GM19043 (cell line): ENCODE results near the gene LOC101059915.
"Not testable (repeated sequence)": the region's sequence is repeated elsewhere in the genome, so short reads cannot be mapped to it uniquely, and the experiment has no call there.

Experiments
- ATAC-seq: cut with Tn5 transposase; IDR thresholded peaks from one replicate; pipeline ENCODE4 v1.9.1; 2021; ENCODE audit warnings: low read depth; ENCODE audit not compliant: unreplicated experiment

The LOC101059915 gene

DNA sequence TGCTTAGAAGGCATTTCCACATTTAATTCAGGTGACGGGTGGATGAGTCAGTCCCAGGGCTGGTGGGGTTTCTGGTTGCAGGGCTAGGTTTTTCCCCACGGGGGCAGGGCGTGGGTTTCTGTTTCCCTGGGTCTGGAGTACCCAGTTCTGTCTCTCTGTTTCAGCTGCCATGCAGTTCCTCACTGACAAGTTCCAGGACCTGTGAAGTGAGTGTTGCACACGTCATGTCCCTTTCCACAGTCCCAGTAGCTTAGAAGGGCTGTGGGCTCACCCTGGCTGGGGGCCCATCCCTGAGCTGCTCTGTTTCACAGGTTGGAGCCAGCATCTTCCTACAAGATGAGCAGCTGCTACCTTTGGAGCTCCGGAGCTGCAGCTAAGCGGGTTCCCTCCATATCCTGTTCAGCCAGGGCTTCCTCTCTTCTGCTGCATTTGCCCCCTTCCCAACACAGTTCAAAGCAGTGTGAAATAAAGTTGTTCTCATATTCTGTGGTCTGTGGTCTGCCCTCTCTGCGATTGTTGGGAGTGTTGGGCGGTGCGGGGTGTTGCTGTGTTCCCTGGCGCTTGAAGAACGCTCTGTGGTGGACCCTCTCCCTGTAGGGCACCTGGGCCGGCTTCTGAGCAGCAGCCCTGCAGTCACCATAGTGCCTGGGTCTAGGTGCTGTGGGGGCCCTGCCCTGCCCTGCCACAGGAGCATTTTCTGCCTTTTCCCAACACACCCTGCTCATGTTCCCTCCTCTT lies 3.9 kb downstream of the LOC101059915 start:
- no peak for ATAC-seq

DNA sequence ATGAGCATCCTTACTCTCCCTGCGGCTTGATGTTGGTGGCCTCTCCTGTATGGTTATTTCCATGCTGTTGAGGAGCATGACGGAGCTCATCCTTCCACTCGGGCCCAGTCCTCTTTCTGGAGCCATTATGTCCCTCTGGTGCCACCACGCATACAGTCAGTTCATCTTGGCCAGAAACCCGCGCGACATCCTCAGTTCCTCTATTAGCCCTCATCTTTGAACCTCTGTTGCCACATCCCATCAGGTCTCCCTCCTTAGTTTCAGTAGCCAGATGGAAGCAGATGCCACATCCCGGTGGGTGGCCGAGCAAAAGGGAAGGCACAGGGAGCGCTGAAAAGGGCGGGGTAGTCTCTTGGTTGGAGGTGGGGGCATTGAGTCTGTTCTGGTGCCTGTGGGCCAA lies 4.6 kb downstream of the LOC101059915 start:
- ATAC-seq: no peak

DNA sequence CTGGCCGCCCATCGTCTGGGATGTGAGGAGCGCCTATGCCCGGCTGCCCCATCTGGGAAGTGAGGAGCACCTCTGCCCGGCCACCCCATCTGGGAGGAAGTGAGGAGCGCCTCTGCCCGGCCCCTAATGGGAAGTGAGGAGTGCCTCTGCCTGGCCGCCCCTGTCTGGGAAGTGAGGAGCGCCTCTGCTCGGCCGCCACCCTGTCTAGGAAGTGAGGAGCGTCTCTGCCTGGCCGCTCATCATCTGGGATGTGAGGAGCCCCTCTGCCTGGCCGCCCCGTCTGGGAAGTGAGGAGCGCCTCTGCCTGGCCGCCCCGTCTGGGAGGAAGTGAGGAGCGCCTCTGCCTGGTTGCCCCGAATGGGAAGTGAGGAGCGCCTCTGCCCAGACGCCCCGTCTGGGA lies 8.3 kb downstream of the LOC101059915 start:
- not testable (repeated sequence) for ATAC-seq

DNA sequence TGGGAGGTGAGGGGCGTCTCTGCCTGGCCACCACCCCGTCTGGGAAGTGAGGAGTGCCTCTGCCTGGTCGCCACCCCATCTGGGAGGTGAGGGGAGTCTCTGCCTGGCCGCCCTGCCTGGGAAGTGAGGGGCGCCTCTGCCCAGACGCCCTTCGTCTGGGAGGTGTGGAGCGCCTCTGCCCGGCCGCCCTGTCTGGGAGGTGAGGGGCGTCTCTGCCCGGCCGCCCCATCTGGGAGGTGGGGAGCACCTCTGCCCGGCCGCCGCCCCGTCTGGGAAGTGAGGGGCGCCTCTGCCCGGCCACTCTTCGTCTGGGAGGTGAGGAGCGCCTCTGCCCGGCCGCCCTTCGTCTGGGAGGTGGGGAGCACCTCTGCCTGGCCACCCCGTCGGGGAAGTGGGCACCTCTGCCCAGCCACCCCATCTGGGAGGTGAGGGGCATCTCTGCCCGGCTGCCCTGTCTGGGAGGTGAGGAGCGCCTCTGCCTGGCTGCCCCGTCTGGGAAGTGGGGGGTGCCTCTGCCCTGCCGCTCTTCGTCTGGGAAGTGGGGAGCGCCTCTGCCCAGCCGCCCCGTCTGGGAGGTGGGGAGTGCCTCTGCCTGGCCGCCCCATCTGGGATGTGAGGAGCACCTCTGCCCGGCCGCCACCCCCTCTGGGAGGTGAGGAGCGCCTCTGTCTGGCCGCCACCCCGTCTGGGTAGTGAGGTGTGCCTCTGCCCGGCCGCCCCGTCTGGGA lies 8.9 kb downstream of the LOC101059915 start:
- not testable (repeated sequence) for ATAC-seq

DNA sequence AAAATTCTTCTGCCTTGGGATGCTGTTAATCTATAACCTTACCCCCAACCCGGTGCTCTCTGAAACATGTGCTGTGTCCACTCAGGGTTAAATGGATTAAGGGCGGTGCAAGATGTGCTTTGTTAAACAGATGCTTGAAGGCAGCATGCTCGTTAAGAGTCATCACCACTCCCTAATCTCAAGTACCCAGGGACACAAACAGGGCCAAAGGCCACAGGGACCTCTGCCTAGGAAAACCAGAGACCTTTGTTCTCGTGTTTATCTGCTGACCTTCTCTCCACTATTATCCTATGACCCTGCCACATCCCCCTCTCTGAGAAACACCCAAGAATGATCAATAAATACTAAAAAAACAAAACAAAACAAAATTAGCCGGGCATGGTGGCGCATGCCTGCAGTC lies 9.8 kb downstream of the LOC101059915 start:
- ATAC-seq: not testable (repeated sequence)

DNA sequence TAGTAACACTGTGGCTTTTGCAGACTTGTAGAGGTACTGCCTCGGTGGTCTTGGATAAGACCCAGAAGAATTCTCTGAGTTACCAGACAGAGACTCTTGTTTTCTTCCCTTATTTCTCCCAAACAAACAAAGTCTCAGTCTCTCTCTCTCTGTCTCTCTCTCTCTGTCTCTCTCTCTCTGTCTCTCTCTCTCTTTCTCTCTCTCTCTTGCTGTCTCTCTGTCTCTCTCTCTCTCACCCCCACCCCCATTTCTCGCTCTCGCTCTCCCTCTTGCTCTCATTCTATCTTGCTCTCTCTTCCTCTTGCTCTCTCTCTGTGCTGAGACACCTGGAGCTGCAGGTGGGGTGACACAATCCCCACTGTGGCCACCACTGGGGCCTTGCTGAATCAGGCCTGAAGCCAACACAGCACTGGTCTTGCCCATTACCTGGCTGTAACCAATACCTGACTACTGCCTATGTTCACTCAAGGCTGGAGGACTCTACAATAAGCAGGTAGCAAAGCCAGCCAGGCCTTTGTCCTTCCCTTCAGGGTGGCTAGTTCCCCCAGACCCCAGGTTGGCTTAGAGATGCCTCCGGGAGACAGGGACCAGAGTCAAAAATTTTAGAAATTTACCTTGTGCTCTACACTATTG lies 12.3 kb downstream of the LOC101059915 start:
- ATAC-seq: no peak

DNA sequence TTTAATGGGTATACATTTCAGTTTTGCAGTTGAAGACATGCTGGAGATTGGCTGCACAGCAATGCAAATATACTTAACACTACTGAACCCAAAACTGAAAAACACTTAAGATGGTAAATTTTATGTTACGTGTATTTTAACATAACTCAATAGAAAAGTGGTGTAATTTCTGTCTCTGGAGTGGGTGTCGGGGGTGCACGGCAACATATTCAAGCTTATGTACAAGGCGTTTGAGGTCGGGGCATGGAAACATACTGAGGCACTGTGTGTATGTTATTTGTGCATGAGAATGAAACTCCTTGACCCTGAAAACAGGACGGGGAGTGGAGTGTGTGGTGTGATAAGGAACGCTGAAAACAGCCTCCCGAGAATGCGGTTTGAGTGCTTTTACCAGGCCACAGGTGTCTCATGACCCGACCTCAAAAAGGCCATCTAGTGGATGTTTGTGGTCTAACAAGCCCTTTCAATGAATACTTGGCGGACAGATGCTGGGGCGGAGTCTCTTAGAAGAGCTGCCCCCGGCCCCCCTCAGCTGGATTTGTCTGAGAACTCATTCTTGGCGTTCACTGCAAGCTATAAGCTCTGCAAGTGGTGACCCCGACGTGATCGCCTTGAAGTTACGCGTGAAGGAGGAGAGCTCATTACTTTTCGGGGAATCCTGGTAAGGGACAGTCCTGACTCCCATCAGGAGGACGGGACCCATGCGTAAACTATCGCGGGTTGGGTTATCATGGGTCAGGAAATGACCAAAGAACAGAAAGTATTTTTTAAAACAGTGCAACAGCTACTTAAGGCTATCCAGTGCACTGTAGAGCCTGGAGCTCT lies 29.5 kb downstream of the LOC101059915 start:
- ATAC-seq: peak; percentile 85

DNA sequence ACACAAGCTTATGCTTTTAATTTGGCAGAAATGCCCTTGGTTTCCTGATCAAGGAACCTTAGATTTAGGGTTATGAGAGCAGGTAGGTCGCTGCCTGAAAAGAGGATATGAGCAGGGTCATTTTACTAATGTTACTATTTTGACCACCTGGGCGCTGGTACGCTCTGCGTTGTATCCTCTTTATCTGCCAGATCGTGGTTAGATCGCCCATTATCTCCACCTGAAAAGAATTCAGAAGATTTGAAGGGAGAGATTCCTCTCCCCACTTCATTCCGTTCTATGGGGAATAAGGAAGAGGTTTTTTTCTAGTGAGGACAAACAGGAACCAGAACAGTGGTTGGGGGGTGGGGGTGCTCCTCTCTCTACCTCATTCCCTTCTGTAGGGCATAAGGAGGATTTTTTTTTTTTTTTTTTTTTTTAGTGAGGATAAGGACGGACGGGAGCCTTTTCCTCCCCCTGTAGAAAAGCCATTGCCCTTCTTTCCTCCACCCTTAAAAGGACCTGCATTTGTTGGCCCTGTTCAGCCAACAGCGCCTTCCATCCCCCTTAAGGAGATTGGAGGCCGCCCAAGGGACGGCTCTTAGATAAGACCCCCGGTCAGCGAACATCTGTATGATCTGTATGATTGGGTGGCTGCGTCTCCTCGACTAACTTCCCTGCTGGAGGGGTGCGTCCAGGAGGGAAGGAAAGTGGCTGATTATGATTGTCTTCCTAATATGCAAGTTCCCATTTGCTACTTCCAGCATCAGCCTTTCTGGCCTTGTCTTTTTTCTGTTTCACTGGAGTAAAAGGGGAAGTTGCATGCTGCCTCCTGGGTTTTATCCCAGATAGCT lies 30.3 kb downstream of the LOC101059915 start:
- ATAC-seq: peak; percentile 44

DNA sequence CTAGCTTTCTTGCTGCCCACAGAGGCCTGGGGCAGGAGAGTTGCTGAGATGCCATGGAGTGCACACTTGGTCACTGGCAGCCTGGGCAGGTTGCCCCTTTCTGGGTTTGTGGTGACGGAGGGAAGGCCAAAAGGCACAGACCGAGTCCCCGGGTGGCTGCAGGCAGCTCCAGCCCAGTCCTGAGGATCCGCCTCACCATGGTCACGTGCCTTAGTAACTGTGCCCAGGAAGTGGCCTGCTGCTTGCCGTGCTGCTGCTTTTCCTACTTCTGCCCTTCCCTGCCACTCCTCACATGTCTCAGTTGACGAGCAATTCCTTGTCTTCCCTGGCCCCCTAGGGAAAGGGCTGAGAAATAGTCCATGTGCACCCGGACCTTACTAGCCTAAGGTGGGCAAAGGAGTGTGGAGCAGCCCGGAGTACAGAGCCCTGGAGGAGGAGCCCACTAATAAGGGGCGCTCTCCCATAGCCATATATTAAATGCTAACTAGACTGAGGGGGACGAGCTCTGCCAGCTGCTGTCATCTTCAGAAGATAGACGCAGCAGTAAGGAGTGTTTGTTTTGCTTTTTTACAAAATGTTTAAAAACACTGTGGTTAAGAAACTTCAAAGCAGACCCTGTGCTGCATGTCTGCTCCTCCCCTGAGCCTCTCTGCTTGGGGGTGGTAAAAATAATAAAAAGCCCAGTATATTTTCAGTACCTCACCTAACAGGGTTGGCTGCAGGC lies 31.1 kb downstream of the LOC101059915 start:
- ATAC-seq: not testable (repeated sequence)

DNA sequence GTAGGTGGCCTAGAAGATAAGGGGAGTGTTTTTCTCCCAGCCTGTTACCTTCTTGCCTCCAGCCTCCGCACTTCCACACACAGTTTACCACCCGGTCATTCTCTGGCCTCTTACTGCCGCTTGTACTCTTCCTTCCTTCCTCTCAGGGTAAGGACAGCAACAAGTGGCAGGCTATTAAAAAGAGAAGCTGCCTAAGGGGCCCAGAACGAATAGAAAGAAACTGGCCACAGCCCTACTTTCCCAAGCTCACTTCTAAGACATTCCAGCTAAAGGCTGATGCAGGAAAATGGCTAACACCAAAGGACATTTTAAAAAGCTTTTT lies 31.6 kb downstream of the LOC101059915 start:
- ATAC-seq: not testable (repeated sequence)

DNA sequence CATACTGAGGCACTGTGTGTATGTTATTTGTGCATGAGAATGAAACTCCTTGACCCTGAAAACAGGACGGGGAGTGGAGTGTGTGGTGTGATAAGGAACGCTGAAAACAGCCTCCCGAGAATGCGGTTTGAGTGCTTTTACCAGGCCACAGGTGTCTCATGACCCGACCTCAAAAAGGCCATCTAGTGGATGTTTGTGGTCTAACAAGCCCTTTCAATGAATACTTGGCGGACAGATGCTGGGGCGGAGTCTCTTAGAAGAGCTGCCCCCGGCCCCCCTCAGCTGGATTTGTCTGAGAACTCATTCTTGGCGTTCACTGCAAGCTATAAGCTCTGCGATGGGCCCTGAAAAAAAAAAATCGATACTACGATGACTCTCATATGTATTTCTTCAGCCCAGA lies 35.5 kb downstream of the LOC101059915 start:
- peak; percentile 57 for ATAC-seq

DNA sequence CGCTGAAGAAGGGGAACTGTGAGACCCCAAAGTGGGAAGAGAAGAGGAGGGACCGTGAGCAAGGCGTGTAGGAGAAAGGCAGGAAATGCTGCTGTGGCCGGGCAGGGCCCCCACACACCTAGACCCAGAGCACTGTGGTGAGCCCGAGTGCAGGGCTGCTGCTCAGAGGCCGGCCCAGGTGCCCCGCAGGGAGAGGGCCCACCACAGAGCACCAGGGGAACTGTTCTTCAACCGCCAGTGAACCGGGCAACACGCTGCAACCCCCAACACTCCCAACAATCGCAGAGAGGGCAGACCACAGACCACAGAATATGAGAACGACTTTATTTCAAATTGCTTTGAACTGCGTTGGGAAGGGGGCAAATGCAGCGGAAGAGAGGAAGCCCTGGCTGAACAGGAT lies 46.7 kb downstream of the LOC101059915 start:
- ATAC-seq: not testable (repeated sequence)

DNA sequence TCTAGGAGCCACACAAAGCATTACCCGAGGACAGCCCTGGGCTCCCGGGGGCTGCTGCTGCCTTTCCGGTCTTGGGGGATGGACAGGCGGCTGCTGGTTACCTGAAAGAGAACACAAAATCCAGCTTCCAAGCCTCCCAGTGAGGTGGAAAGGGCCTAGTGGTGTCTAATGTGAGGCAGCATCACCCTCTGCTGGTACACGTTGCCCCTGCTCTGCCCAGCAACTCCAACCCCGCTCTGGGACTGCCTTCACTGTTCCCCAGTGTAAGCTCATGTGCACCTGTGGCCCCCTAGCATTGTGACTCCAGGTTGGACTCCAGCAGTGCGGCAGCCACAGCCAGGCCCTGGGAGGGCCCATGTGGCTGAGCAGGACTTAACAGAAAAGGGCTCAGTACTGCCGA lies 48.2 kb downstream of the LOC101059915 start:
- ATAC-seq: not testable (repeated sequence)

DNA sequence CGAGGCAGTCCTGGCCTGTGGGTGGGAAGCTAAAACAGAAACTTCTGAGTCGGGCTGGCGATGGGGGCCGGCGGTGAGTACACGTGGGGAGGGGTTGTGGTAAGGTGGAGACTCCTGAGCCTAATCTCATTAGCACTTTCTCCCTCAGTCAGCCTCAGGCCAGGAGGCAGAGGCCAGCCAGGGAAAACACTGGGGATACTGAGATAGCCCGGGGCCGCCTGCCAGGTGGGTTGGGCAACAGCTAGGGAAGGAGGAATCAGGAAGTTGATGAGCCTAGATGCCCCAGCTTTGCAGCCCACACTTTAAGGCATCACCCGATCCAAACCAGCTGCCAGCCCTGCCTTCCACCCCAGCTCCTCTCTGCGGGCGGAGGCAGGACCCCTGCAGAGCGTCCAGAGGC lies 49.0 kb downstream of the LOC101059915 start:
- not testable (repeated sequence) for ATAC-seq

DNA sequence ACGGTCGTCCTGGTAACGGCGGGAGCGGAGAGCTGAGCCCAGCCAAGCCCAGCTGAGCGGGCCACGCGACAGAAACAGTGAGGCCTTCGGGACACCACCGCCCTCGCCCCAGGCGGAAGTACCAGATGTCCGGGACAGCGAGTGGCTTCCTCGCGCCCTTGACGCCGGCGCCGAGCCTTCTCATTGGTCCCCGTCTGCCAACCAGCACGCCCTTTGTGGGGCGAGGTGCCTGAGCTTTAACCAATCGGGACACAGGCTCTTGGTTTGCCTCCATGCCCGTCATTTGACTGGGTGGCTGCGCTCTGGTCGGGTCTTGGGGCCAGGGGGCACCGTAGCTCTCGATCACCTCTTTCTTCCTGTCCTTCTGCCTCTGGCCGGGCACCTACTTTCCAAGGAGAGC lies 50.8 kb downstream of the LOC101059915 start, which contains the start of gene CXorf49:
Gene CXorf49 (minus strand): TSS at position 101 of the 400 bp plus-strand sequence. CDS start 134 bp downstream, outside the sequence.
- ATAC-seq: not testable (repeated sequence)

DNA sequence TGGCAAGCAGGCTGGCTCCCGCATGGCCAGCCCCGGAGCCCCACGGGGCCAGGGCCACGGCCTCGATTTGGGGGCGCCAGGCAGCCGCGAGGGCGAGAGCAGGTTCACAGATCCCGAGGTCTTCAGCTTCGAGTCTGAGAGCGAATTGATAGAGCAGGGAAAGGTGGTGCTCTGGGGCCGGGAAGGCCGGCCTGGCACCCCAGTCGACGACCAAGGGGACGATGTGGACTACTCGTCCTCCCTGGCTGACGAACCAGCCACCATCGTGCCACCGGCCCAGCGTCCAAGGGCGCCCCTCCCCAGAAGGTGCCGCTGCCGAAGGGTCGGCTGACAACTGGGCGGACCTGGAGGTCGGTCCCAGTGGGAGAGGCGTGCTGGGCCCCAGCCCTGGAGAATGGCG lies 51.8 kb downstream of the LOC101059915 start:
- not testable (repeated sequence) for ATAC-seq

DNA sequence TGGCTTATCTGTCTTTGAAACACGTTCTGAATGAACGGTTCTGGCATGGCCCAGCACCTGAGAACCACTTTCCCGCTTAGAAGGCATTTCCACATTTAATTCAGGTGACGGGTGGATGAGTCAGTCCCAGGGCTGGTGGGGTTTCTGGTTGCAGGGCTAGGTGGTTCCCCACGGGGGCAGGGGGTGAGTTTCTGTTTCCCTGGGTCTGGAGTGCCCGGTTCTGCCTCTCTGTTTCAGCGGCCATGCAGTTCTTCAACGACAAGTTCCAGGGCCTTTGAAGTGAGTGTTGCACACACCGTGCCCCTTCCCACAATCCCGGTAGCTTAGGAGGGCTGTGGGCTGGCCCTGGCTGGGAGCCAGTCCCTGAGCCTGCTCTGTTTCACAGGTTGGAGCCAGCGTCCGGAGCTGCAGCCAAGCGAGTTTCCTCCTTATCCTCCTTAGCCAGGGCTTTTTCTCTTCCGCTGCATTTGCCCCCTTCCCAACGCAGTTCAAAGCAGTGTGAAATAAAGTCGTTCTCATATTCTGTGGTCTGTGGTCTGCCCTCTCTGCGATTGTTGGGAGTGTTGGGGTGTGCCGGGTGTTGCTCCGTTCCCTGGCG lies 53.0 kb downstream of the LOC101059915 start:
- ATAC-seq: not testable (repeated sequence)
